NCI-H128 (cell line): ENCODE data around the gene CCDC148.
"Not testable (repeated sequence)": the region's sequence is repeated elsewhere in the genome, so short reads cannot be mapped to it uniquely, and the experiment has no call there.

ENCODE experiments used
- DNase-seq: peaks from one replicate; lab custom pipeline; 2025; ENCODE audit not compliant: unreplicated experiment; lab: John Stamatoyannopoulos, UW

Gene CCDC148

DNA sequence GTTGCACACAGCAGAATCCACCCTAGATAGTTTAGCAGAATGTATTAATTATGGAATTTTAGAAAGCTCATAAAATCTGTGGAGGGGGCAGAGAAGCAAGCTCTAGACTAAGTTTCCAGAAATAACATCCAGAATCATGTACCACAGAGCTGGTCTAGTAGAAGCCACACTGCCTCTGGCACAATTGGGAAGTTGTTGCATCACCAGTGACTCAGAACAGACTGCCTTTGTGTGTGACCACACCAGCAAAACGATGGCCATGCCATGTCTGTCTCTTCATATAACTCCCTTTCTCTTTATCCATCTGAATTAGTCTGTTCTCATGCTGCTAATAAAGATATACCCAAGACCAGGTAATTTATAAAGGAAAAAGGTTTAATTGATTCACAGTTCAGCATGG lies 158.9 kb downstream of the CCDC148 start:
- DNase-seq: no peak

GRCh38 chr2:158297120-158297519 lies 159.4 kb downstream of the CCDC148 start:
- no peak for DNase-seq

DNA sequence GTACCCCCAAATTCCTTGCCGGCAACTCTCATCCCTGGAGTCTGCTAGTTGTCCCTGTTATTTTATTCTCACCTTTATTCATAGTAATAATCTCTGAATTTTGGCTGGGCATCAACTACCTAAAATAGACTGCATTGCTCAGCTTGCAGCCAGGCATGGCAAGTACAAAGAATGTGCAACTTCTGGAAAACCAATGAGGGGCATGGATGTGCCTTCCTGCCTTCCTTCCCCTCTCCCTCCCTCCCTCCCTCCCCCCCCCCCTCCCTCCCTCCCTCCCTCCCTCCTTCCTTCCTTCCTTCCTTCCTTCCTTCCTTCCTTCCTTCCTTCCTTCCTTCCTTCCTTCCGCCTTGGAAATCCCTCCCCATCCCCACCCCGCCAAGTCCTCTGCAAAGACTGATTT lies 162.8 kb downstream of the CCDC148 start:
- DNase-seq: no peak

DNA sequence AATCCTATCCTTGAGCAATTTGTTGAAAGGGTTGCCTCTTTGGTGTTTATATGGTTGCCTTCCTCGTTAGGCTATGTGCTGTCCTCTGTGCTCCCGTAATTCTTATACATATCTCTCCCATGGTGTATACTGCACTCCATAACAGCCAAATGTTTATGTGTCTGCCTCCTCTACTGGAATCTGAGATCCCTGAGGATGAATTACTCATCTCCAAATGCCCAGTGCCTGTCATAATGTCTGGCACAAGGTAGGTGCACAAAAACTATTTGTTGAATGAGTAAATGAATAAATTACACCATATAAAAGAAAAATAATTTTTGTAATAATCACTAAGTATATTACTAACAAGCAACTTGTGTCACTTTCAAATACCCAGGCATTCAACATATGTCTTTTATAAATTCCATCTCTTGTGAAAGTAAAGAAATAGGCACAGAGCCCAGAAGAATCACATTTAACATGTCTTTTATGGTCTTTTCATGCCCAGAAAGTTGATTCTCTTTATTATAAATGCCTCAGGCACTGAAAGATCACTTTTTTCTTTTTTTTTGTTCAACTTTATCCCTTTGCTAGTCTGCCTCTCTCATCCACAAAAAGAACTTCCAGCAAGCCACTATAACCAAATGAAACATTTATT lies 164.9 kb downstream of the CCDC148 start:
- no peak for DNase-seq

GRCh38 chr2:158290225-158290624 lies 166.3 kb downstream of the CCDC148 start:
- no peak for DNase-seq

DNA sequence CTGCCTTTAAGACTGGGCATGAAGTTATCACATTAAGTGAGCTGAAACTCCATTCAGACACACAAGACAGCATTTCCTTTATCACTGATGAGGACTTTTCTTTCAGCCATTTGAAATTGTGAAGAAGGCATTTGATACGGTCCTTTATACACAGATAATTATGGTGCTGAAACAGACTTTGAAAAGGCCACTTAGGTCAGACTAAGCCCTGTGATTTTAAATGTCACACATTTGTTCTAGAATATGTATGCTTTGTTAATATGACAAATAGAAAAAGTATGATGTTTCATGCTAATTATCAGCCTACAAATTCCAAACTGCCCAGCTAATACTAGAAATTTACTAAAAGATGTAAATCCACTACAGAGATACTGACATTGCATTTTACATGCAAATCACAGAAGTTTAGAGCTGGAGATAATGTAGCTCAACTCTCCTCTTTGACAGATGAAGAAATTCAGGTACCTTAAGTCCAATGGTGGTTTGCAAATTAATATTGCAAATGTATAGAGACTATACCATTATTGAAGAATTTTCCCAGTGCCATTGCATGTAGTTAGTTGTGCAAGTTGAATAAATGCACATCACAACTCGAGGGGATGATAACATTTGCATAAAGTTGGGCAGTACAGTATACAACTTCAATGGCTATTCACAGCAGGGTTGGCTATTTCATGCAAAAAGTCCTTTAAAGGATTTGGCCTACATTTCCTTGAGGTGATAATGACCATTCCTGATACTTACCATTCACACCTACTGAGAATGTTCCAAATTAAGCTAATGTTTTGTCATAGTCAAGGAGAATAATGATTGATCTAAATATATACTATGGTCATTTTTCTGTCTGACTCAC lies 179.7 kb downstream of the CCDC148 start:
- no peak for DNase-seq

- no peak for DNase-seq
These were observed 182.8 kb downstream of the CCDC148 start for GRCh38 chr2:158273791-158274190.

DNA sequence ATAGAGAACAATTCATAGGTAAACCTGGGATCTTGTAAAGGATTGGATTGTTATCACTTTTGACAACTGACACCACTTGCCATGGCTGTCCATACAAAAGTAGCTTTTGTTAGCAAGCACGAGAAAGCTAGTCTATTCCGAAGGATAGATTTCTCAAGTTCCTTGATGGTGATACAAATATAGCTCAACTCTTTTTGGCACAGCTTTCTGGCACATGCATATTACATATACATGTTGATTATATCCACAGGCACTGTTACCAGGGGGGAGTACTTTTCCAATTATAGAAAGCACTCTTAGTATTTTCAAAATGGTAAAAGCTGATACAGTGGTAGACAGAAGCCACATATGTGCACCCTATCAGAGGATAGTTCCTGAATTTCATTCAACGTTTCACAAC lies 186.0 kb downstream of the CCDC148 start:
- no peak for DNase-seq

DNA sequence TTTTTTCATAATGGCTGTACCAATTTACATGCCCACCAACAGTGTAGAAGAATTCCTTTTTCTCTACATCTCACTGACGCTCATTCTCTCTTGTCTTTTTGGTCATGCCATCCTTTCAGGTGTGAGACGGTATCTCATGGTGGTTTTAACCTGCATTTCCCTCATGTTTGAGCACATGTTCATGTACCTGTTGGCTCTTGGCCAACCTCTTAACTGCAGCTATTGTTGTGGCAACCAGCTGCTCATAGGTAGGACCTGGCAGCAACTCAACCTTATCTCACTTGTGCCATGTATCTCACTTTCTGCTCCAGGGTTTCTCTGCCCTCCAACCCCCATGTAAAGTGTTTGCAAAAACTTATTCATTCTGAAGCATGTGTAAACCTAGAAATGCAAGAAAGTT lies 187.4 kb downstream of the CCDC148 start:
- DNase-seq: no peak

- DNase-seq: no peak
These were observed 190.4 kb downstream of the CCDC148 start for GRCh38 chr2:158266111-158266510.

GRCh38 chr2:158255257-158255656 lies 201.3 kb downstream of the CCDC148 start:
- DNase-seq: no peak

- DNase-seq: no peak
These were observed 203.4 kb downstream of the CCDC148 start for GRCh38 chr2:158253170-158253569.

GRCh38 chr2:158251356-158251755 lies 205.2 kb downstream of the CCDC148 start:
- DNase-seq: no peak

GRCh38 chr2:158243392-158243791 lies 213.2 kb downstream of the CCDC148 start:
- DNase-seq: no peak

GRCh38 chr2:158242280-158242679 lies 214.3 kb downstream of the CCDC148 start:
- no peak for DNase-seq

DNA sequence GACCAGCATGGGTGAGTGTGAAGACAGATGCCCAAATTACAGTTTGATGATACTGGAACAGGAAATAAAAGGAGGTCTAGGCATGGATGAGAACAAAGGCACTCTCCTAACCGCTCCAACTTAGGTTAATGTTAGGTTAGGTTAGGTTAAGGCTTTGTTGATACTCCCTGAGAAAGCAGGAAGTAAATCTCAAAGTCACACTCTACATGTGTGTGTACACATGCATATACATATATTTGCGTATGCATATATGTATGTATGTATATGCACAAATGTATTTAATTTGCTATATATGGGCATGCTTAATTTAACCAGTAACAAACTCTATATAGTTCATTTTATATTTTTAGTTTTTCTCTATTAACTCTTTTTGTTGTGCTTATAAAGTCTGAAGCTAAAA lies 215.6 kb downstream of the CCDC148 start:
- DNase-seq: no peak

DNA sequence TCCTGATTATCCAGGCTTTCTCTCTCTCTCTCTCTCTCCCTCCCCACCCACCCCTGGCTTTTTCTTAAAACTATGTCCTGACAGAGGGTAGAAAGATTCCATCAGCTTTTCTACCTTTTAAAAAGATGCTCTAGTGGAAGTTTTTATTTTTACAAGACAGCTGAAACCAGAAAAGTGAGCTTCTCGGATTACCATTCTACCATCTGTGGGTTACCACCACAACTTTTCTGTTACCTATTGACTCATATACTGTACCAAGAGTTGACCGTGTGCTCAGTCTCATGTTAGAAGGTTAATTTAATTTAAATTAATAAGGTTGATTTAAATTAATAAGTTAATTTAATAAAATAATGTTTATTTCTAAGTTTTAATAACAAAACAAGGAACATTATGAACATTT lies 217.3 kb downstream of the CCDC148 start:
- DNase-seq: no peak

DNA sequence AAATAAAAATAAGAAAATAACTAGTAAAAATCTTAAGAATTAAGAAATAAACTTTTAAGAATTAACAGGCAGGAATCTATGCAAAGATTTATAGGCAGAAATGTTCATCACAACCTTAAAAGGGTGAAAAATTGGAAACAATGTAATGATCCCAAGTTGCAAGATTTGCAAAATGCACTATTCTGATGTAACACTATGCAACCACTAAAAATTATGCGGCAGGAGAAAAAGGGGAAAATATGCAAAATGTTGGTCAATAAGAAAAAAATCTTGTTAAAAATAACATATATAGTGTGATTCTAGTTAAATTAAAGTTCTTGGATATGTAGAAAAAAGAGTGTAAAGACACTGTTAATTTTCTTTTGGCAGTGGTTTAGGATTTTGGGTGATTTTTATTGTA lies 222.1 kb downstream of the CCDC148 start:
- no peak for DNase-seq

DNA sequence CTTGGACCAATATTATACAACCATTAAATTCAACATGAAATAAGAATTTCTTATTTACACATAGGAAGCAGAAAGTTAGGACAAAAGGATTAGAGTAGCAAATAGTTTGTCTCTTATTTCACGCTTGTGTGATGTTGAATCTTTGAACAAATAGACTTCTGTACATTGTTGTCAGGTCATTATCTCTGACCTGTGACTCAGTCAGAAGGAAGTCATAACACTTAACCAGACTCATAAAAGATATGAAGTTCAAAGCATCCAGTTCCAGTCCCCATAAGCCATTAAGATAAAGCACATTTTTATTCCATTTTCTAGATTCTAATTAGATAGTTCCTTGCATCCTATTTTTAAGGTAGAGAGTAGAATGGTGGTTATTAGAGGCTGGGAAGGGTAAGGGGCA lies 224.1 kb downstream of the CCDC148 start:
- DNase-seq: no peak

GRCh38 chr2:158228943-158229508 lies 227.5 kb downstream of the CCDC148 start:
- no peak for DNase-seq

DNA sequence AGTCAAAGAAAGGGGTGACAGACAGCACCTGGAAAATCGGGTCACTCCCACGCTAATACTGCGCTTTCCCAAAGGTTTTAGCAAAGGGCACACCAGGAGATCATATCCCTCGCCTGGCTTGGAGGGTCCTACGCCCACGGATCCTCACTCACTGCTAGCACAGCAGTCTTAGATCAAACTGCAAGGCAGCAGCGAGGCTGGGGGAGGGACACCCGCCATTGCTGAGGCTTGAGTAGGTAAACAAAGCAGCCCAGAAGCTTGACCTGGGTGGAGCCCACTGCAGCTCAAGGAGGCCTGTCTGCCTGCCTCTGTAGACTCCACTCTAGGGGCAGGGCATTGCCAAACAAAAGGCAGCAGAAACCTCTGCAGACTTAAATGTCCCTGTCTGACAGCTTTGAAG lies 233.5 kb downstream of the CCDC148 start:
- DNase-seq: not testable (repeated sequence)
